Bronchial epithelial cell (primary cell): ENCODE data around the gene KCNJ5. TPM values are rescaled to one million over a fixed set of nuclear protein-coding genes. Genes with fewer than 3 reads are reported as not detected.

Experiments used
- DNase-seq: peaks from one replicate; pipeline ENCODE4 v3.0.0-alpha.2; 2010; ENCODE audit warnings: low read depth
- FAIRE-seq: peaks from 2 replicates; lab custom pipeline; 2011; peaks lifted over from hg19 to GRCh38; lab: Jason Lieb, UNC
- H3K27me3 ChIP-seq: 2 replicates; pipeline ENCODE4 v1.5.1; 2011; ENCODE audit warnings: low read length; ENCODE audit not compliant: control insufficient read depth, insufficient read depth
- H3K36me3 ChIP-seq: 2 replicates; pipeline ENCODE4 v1.5.1; 2011; ENCODE audit warnings: low read length; ENCODE audit not compliant: control insufficient read depth, insufficient read depth
- H3K4me3 ChIP-seq: 2 replicates; pipeline ENCODE4 v1.5.1; 2011; ENCODE audit warnings: mild to moderate bottlenecking, low read depth, low read length, control low read depth
- CTCF ChIP-seq: IDR thresholded peaks from 2 replicates; pipeline ENCODE4 v1.5.1; 2011; ENCODE audit warnings: mild to moderate bottlenecking, moderate library complexity, low read length, control low read depth, inconsistent platforms; ENCODE audit not compliant: insufficient read depth, severe bottlenecking
- total RNA-seq: library from RNA; depleted of rRNA; stranded (reverse); fragments of >200 nt; gene quantifications from 2 replicates; pipeline ENCODE4 v1.2.1, GENCODE V29; 2014

Gene KCNJ5
- total RNA-seq, 1 donor from 2014 or later, result 13.2 TPM

DNA sequence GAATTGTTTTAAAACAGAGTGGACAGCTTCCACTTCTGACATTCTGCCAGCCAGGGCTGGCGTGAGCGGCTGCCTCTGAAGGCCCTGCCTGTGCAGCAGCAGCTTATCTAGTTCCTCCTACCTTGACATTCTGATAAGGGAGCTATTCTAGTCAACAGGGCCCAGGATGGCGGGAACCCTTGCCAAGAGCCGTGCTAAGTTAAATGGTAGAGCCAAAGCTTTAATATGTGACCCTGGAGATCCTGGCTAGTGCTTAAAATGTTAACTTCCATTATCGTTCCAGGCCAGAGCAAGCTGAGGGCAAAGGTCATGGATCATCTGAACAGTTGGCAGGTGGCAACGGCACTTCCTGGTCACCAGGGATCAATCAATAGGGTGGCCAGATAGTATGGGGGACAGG, 3.5 kb downstream of the KCNJ5 start:
- DNase-seq (no peak), FAIRE-seq (no peak)
- no peaks in the 10 kb centered on the region for H3K36me3 ChIP-seq
- H3K4me3 ChIP-seq, result no peak overlapping the region
- TF ChIP-seq CTCF, result no peak
- H3K27me3 ChIP-seq, result no peaks in the 10 kb centered on the region

DNA sequence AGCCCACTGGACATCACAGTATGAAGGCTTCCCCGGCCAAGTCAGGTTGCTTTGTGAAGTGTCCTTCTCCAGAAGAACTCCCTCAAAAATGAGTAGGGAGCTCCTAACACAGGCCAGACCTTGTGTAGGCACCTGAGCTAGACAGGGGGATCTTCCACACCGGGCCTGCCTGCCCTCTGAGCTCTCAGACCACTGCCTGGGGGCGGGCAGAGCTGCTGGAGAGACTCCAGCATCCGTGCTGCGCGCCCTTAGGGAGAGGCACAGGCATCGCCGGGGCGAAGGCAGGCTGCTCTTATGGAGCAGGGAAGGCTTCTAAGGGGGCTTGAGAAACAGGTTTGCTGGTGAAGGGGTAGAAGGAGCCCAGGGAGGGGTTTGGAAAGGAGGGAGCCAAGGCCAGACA, 4.4 kb downstream of the KCNJ5 start:
- DNase-seq (no peak), FAIRE-seq (no peak)
- Histone ChIP-seq H3K27me3 (no peaks in the 10 kb centered on the region), H3K36me3 (no peaks in the 10 kb centered on the region), H3K4me3 (no peak overlapping the region)
- no peak for TF ChIP-seq CTCF

DNA sequence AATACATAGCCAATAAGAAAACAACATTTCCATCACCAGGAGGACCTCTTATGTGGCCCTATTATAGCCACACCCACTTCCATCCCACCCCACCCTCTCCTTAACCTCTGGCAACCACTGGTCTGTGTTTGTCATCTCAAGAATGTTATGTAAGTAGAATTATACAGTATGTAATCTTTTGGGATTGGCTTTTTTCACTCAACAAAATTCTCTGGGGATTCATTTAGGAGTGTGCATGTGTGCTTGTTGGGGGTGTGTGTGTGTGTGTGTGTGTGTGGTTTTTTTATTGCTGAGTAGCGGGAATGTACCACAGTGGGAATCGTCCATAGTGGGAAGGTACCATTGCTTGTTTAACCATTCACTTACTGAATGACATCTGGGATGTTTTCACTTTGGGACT, 5.2 kb downstream of the KCNJ5 start:
- no peak for FAIRE-seq
- H3K27me3 ChIP-seq, result no peaks in the 10 kb centered on the region

DNA sequence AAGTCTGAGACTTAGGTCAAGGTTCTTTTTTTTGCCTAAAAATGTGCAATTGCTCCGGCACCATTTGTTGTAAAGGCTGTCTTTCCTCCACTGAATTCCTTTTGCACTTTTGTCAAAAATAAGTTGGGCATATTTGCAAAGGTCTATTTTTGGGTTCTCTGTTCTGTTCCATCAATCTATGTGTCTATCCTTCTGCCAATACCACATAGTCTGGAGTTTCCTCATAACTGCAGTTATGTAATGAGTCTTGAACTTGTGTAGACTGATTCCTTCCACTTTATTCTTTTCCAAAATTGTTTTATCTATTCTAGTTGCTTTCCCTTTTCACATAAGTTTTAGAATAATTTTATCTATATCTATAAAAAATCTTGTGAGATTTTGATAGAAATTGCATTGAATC, 6.7 kb downstream of the KCNJ5 start:
- H3K36me3 ChIP-seq, result peaks cover 5% of the 10 kb centered on the region
- TF ChIP-seq CTCF, result no peak
- no peak for DNase-seq
- no peak overlapping the region for H3K4me3 ChIP-seq
- no peaks in the 10 kb centered on the region for H3K27me3 ChIP-seq
- FAIRE-seq, result no peak

More for the DNA sequence above, 5.2 kb downstream of the KCNJ5 start:
- Histone ChIP-seq H3K4me3 (no peak overlapping the region), H3K36me3 (no peaks in the 10 kb centered on the region)
- no peak for TF ChIP-seq CTCF
- no peak for DNase-seq

DNA sequence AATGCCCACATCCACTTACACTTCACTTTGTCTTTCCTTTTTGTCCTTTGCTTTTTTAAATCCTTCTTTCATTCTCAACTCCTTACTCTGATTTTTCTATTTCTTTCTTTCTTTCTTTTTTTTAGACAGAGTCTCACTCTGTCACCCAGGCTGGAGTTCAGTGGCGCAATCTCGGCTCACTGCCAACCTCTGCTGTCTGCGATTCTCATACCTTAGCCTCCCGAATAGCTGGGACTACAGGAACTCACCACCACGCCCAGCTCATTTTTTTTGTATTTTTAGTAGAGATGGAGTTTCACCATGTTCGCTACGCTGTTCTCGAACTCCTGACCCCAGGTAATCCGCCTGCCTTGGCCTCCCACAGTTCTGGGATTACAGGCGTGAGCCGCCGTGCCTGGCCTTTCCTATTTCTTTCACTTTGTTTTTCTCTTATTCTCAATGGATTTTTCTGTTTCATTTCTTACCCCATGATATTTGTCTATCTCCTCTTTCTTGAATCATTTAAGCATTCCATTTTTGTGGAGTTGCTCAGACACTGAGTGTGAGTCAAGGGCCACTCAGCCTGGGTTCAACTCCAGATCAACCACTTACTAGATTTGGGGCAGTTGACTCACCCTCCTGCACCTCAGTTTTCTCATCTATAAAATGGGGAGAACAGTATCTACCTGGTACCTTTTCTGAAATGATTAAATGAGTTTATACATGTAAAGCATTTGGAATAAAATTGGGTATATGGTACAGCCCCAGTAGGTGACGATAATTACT, 7.6 kb downstream of the KCNJ5 start:
- DNase-seq, result no peak
- H3K36me3 ChIP-seq, result peaks cover 5% of the 10 kb centered on the region
- no peaks in the 10 kb centered on the region for H3K27me3 ChIP-seq
- H3K4me3 ChIP-seq, result no peak overlapping the region
- no peak for TF ChIP-seq CTCF
- no peak for FAIRE-seq

DNA sequence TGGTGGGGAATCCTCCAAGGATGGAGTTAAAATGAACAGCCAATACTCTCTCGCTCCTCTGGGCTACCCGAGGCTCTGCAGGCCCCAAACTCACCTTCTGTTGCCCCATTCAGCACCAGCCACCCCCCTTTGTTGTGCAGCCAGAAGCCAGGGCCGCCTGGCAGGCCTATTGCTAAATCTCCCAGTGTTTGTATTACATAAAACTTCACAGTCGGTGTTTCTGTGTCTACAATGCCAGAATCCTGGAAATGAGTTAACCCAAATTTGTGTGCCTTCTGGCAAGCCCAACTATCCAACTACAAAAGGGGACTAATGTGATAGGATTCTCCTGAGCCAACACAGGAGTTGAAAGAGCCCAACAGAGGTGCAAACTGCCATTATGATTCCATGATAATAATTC, 9.3 kb downstream of the KCNJ5 start:
- Histone ChIP-seq H3K4me3 (no peak overlapping the region), H3K36me3 (peaks cover 5% of the 10 kb centered on the region), H3K27me3 (no peaks in the 10 kb centered on the region)
- TF ChIP-seq CTCF, result no peak
- DNase-seq, result no peak
- no peak for FAIRE-seq
